ENCODE data around the gene SLC12A9. TPM values are rescaled to one million over a fixed set of nuclear protein-coding genes. Genes with fewer than 3 reads are reported as not detected.
A peak's percentile ranks its signal among the peaks of the same experiment; 100 is the strongest.

Gene SLC12A9
- total and polyA plus RNA-seq, 2 of the 4 experiments (the other 2 are of a cell fraction): 4.5 to 16.2 TPM

GRCh38 chr7:100867776-100868485 lies 15.4 kb downstream of the SLC12A9 start:
- Histone ChIP-seq H3K18ac (ENCODE audit: low read depth, low read length) (peak overlapping the region; percentile 88), H3K4me1 (ENCODE audit: control insufficient read depth, insufficient read depth, low read length) (peaks cover 18% of the 10 kb centered on the region), H4K20me1 (ENCODE audit: insufficient read depth, low read length) (0 out of 2 replicates have a peak, but pooled peaks cover 3% of the 10 kb centered on the region), H3K9ac (ENCODE audit: low read depth, low read length) (peak overlapping the region; percentile 98), H3K9me3 (ENCODE audit: control insufficient read depth, insufficient read depth, low read length) (no peaks in the 10 kb centered on the region), H3K9me1 (ENCODE audit: insufficient read depth, low read length) (peaks cover 4% of the 10 kb centered on the region; the same call in 1 of the 2 replicates), H3K56ac (ENCODE audit: extremely low read depth, insufficient read depth, low read length) (peak overlapping the region; percentile 93), H2BK20ac (ENCODE audit: low read depth, low read length) (0 out of 2 replicates have a peak overlapping the region, but pooled peaks have one; percentile 28), H2AFZ (replicated peaks; ENCODE audit: low read length, poor library complexity) (peak overlapping the region; percentile 86), H2BK120ac (ENCODE audit: low read depth, low read length) (peak overlapping the region; percentile 79), H3K14ac (replicated peaks; ENCODE audit: low read depth, low read length) (peak overlapping the region; percentile 100), H3K27me3 (ENCODE audit: control insufficient read depth, insufficient read depth, low read length) (no peaks in the 10 kb centered on the region), H3K79me1 (ENCODE audit: low read depth in 1 of 2, low read length in 2 of 2) (peaks cover 5 to 38% of the 10 kb centered on the region in 2 experiments; a peak in 2 of 4 replicates), H4K5ac (ENCODE audit: low read depth, low read length) (peak overlapping the region; percentile 86), H2BK5ac (ENCODE audit: low read depth, low read length, poor library complexity, severe bottlenecking) (peak overlapping the region; percentile 97), H3K36me3 (ENCODE audit: control insufficient read depth, insufficient read depth, low read length) (peaks cover 28% of the 10 kb centered on the region), H3K4me2 (ENCODE audit: low read depth, low read length) (peak overlapping the region; percentile 97), H3K4ac (ENCODE audit: low read depth, low read length) (peak overlapping the region; percentile 99), H4K91ac (ENCODE audit: insufficient read depth, low read depth, low read length) (peak overlapping the region; percentile 91), H4K8ac (ENCODE audit: low read depth in 2 of 2, low read length in 2 of 2) (peak overlapping the region; percentile 90 to 91), H3K23ac (ENCODE audit: low read depth, low read length) (peak overlapping the region; percentile 99), H2AK9ac (replicated peaks; ENCODE audit: low read depth, low read length, poor library complexity) (peak overlapping the region; percentile 100), H3K27ac (ENCODE audit: insufficient read depth, low read length) (peak overlapping the region; percentile 99), H2AK5ac (ENCODE audit: low read depth, low read length) (peak overlapping the region; percentile 88), H2BK15ac (ENCODE audit: low read depth, low read length) (peak overlapping the region; percentile 36; the same call in 1 of the 3 replicates), H3K4me3 (ENCODE audit: insufficient read depth, low read depth, low read length) (peak overlapping the region; percentile 97)
- CTCF ChIA-PET: no interaction called here
- 0% methylated on average over 1 of the region's 27 CpGs; no CpG with 5 or more reads in 1 of the 2 experiments for WGBS, 2 experiments (ENCODE audit: extremely low coverage in 2 of 2, insufficient read length in 1 of 2)
- no peak for DNase-seq
- no TSS peak for BruUV-seq (replicated peaks)
- ATAC-seq (ENCODE audit: low read depth): peak; percentile 11
- in situ Hi-C loops (cut with MboI; ENCODE audit: low sequenced_read_pairs): loop anchor here (25.0 kb wide), 2 partner anchors 281 to 406 kb away; partner anchors contain the start of genes FBXO24, LRCH4 and SPACDR
- intact Hi-C loops (cut with micrococcal nuclease): loop anchor here (2.0 kb wide), 1 partner anchor 31 kb away; no protein-coding TSS in a partner anchor
- POLR2A ChIA-PET (ENCODE audit: unreplicated experiment): no interaction called here
- dilution Hi-C loops (cut with HindIII; ENCODE audit: low sequenced_read_pairs, unreplicated experiment): no loop called here
- TF ChIP-seq USF2 (IDR thresholded peaks at IDR 0.05; ENCODE audit: low read depth, low read length) (no peak), NFE2L2 (IDR thresholded peaks at IDR 0.05; ENCODE audit: low read depth, low read length) (no peak), MAZ (IDR thresholded peaks at IDR 0.05; ENCODE audit: borderline replicate concordance, low read depth, low read length) (no peak), MAFK (IDR thresholded peaks at IDR 0.05; ENCODE audit: low read depth, low read length) (no peak), CHD1 (IDR thresholded peaks at IDR 0.05; ENCODE audit: low read depth, low read length) (no peak), MXI1 (IDR thresholded peaks at IDR 0.05; ENCODE audit: borderline replicate concordance, low read depth, low read length) (no peak), SMC3 (IDR thresholded peaks at IDR 0.05; ENCODE audit: low read depth, low read length) (no peak), ELK1 (IDR thresholded peaks at IDR 0.05; ENCODE audit: borderline replicate concordance, low read depth, low read length) (no peak), RAD21 (IDR thresholded peaks at IDR 0.05; ENCODE audit: low read length) (no peak), BHLHE40 (IDR thresholded peaks at IDR 0.05; ENCODE audit: low read depth, low read length) (no peak), CTCF (conservative IDR thresholded peaks at IDR 0.05; ENCODE audit: low read depth, low read length) (no peak), RFX5 (IDR thresholded peaks at IDR 0.05; ENCODE audit: low read depth, low read length) (no peak), POLR2A (IDR thresholded peaks at IDR 0.05; ENCODE audit: low read depth, low read length) (no peak), CEBPB (IDR thresholded peaks at IDR 0.05; ENCODE audit: low read depth, low read length) (no peak)

Data from IMR-90 (cell line).